Urinary bladder (tissue), 4 donors: ENCODE data around the gene LCP1. TPM values are rescaled to one million over a fixed set of nuclear protein-coding genes. Genes with fewer than 3 reads are reported as not detected.

Source experiments
- DNase-seq: peaks from one replicate; pipeline ENCODE4 v3.0.0-alpha.2; 2015; ENCODE audit errors: extremely low spot score
- H3K27ac ChIP-seq: one replicate; pipeline ENCODE4 v1.5.1; 2013; ENCODE audit warnings: low read depth, mild to moderate bottlenecking, moderate library complexity
- H3K36me3 ChIP-seq: one replicate; pipeline ENCODE4 v1.6.1; 2013; ENCODE audit warnings: mild to moderate bottlenecking, moderate library complexity; ENCODE audit not compliant: insufficient read depth
- H3K4me1 ChIP-seq: one replicate; pipeline ENCODE4 v1.6.1; 2013; ENCODE audit warnings: mild to moderate bottlenecking, moderate library complexity; ENCODE audit not compliant: insufficient read depth
- H3K4me3 ChIP-seq: one replicate; pipeline ENCODE4 v1.5.1; 2013; ENCODE audit warnings: low read depth, low read length
- WGBS: extraction: QIAGEN DNeasy Blood & Tissue Kit; methylation state at CpG from one replicate; pipeline ENCODE4 v1.1.7; 2013; 5-methylcytosine and 5-hydroxymethylcytosine counted together
- polyA plus RNA-seq: library from polyadenylated mRNA; stranded (reverse); fragments of 200-250 nt; gene quantifications from one replicate; pipeline ENCODE4 v1.2.3, GENCODE V29; 2013
- small RNA-seq: library from RNA; depleted of rRNA; stranded (forward); fragments of <200 nt; gene quantifications from one replicate; pipeline ENCODE3, GENCODE V24; 2014
- total RNA-seq: library from RNA; depleted of rRNA; stranded (reverse); fragments of >200 nt; gene quantifications from one replicate; pipeline ENCODE4 v1.2.3, GENCODE V29; 2014
- donor health status: healthy with polysubstance abuse.
- donor health status: healthy.

The LCP1 gene
- total and polyA plus RNA-seq, 2 donors, result 26.7 to 43.5 TPM

GRCh38 chr13:46079770-46080169 lies 102.2 kb downstream of the LCP1 start:
- Histone ChIP-seq H3K4me1 (no peaks in the 10 kb centered on the region), H3K36me3 (no peaks in the 10 kb centered on the region)
- 61% methylated on average over 2 of the region's 2 CpGs for WGBS

GRCh38 chr13:46077265-46077664 lies 104.7 kb downstream of the LCP1 start:
- Histone ChIP-seq H3K4me3 (no peak overlapping the region), H3K4me1 (no peaks in the 10 kb centered on the region)
- WGBS, result 74% methylated on average over 1 of the region's 1 CpG

More at GRCh38 chr13:46079770-46080169, 102.2 kb downstream of the LCP1 start:
- no peak overlapping the region for H3K4me3 ChIP-seq
- no peak for DNase-seq
- H3K27ac ChIP-seq, result no peak overlapping the region

GRCh38 chr13:46076827-46077226 lies 105.2 kb downstream of the LCP1 start:
- DNase-seq, result no peak
- Histone ChIP-seq H3K4me1 (no peaks in the 10 kb centered on the region), H3K4me3 (no peak overlapping the region), H3K27ac (no peak overlapping the region), H3K36me3 (no peaks in the 10 kb centered on the region)
- WGBS, result 60% methylated on average over 3 of the region's 3 CpGs

More at GRCh38 chr13:46077265-46077664, 104.7 kb downstream of the LCP1 start:
- no peak overlapping the region for H3K27ac ChIP-seq
- DNase-seq, result no peak
- no peaks in the 10 kb centered on the region for H3K36me3 ChIP-seq

Small RNA genes lying within 50 kb of the gene (small RNA-seq; reads per million reads assigned to genes)
- gene RN7SL288P, result not detected

Other genes with a start within 250 kb of the LCP1 start
- gene ZC3H13, start 129.4 kb downstream of the LCP1 start, total RNA-seq, result 47.3 TPM
- gene ZC3H13, start 129.4 kb downstream of the LCP1 start, polyA plus RNA-seq, result 24.1 TPM
- not detected for gene CPB2, start 77.1 kb downstream of the LCP1 start, total RNA-seq
- 0.24 TPM for gene CPB2, start 77.1 kb downstream of the LCP1 start, polyA plus RNA-seq
- 1.2 TPM for gene LRRC63, start 29.8 kb upstream of the LCP1 start, total RNA-seq
- not detected for gene LRRC63, start 29.8 kb upstream of the LCP1 start, polyA plus RNA-seq
- 9.3 TPM for gene RUBCNL, start 205.1 kb upstream of the LCP1 start, total RNA-seq
- gene RUBCNL, start 205.1 kb upstream of the LCP1 start, polyA plus RNA-seq, result 0.63 TPM